H1 (cell line): ENCODE measurements around the gene MELK. TPM values are rescaled to one million over a fixed set of nuclear protein-coding genes. Genes with fewer than 3 reads are reported as not detected.

Source experiments
- GABPA ChIP-seq: IDR thresholded peaks from 2 replicates; pipeline ENCODE4 v1.6.1; 2011; ENCODE audit warnings: mild to moderate bottlenecking, low read length, moderate library complexity, borderline replicate concordance; ENCODE audit not compliant: insufficient read depth
- JUND ChIP-seq: IDR thresholded peaks from 2 replicates; pipeline ENCODE4 v1.6.1; 2011; ENCODE audit warnings: mild to moderate bottlenecking, improper control_type of control experiment, low read length
- RAD21 ChIP-seq, 2 experiments: IDR thresholded peaks in 1 of 2; conservative IDR thresholded peaks in 1 of 2; 2 replicates each; pipeline ENCODE4 v1.6.1; 2011; ENCODE audit warnings: low read depth in 2 of 2, low read length in 2 of 2, improper control_type of control experiment in 1 of 2, inconsistent platforms in 1 of 2, mild to moderate bottlenecking in 1 of 2, moderate library complexity in 1 of 2
- RFX5 ChIP-seq: IDR thresholded peaks from 2 replicates; pipeline ENCODE4 v1.6.1; 2011; ENCODE audit warnings: low read depth, low read length, improper control_type of control experiment, borderline replicate concordance
- RXRA ChIP-seq: IDR thresholded peaks from 2 replicates; pipeline ENCODE4 v1.6.1; 2011; ENCODE audit warnings: low read depth, mild to moderate bottlenecking, low read length, moderate library complexity; ENCODE audit not compliant: insufficient read depth
- TAF1 ChIP-seq: IDR thresholded peaks from 2 replicates; pipeline ENCODE4 v1.6.1; 2011; ENCODE audit warnings: mild to moderate bottlenecking, low read depth, low read length
- polyA plus RNA-seq, 7 experiments: library from polyadenylated mRNA; depleted of rRNA in 3 of 7; stranded (reverse) in 5 of 7; unstranded in 2 of 7; fragments of >200 nt in 5 of 7; fragments of 200-250 nt in 2 of 7; gene quantifications; 1 replicate in 5 of 7; 2 replicates in 1 of 7; 4 replicates in 1 of 7; pipeline versions ENCODE4 v1.2.1 to v1.2.3, GENCODE V29; 2011 to 2013; ENCODE audit warnings: missing spikeins in 2 of 7, mixed read lengths in 2 of 7
- total RNA-seq: library from RNA; stranded (reverse); fragmentation: NEBNext Ultra II Directional; extraction: Animal tissue kit (Norgen Biotek cat#: 25700); gene quantifications from 2 replicates; pipeline ENCODE4 v1.2.1, GENCODE V29; 2021

The MELK gene
- total and polyA plus RNA-seq, 2 of the 8 experiments (the other 6 are each of a cell fraction or from before 2014, with no cell fraction given) = 26.2 to 53.1 TPM

DNA sequence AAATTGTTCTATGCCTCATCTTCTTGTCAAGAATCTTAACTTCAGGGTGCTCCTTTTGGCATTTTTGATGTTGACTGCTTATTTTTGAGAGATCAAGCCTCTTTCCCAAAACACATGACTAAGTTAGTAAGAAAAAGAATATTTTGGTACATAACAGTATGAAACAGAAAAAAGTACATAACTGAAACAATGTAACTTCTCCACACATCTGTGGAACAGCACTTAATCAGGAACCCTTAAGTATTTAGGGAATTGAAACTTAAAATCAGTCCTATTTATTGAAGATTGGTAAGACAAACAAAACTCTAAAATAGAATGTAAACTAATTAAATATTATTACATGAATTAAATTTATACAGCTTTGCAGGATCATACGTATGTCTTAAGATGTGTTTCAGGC, 103.4 kb downstream of the MELK start (continued):
- no peak for TF ChIP-seq RFX5
- TF ChIP-seq GABPA = no peak
- no peak for TF ChIP-seq RAD21 (IDR thresholded peaks at IDR 0.05 in 1 of 2, conservative IDR thresholded peaks at IDR 0.05 in 1 of 2; ENCODE audit: low read depth in 2 of 2, low read length in 2 of 2)
- no peak for TF ChIP-seq JUND
- TF ChIP-seq TAF1 = no peak
- no peak for TF ChIP-seq RXRA
- TF ChIP-seq, all 59 proteins: peak for 0
